Smooth muscle cell of the brain vasculature (primary cell): ENCODE results near the gene TBC1D12.

Experiments
- DNase-seq: peaks from one replicate; pipeline ENCODE4 v3.0.0-alpha.2; 2012; ENCODE audit warnings: low read depth, low spot score

The TBC1D12 gene

DNA sequence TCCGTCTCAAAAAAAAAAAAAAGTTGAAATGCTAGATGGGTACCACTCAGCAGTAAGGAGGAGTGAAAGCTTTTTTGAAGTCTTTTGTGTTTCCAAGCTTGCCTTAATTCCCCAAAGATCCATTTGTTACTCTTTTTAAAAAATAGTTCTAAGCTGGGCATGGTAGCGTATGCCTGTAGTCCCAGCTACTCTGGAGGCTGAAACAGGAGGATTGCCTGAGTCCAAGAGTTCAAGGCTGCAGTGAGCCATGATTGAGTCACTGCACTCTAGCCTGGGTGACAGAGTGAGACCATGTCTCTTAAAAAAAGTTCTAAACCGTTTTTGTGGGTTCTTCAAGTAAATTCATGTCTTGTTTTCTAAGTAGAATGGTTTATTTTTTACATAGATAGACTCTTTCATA lies 5.3 kb downstream of the TBC1D12 start:
- no peak for DNase-seq

DNA sequence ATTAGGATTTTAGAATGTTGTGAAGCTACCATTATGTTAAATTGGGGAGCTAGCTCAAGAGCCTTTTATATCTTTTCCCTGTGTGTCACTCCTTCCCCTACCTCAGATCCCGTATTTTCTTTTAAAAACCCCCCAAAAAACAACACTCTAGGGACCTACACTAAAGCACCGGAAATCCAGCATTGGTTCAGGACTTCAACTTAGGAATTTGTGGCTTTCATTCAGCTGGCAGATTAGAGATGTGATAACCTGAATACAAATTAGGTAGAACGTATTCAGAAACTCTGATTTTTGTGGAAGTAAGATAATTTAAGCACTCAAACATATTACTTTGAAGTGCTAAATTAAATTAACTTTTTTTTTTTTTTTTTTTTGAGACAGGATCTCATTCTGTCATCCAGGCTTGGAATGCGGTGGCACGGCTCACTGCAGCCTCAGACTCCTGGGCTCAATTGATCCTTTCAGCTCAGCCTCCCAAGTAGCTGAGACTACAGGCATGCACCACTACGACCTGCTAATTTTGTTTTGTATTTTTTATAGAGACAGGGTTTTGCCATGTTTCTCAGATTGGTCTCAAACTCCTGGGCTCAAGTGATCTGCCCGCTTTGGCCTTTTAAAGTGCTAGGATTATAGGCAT lies 6.8 kb downstream of the TBC1D12 start:
- DNase-seq: no peak

DNA sequence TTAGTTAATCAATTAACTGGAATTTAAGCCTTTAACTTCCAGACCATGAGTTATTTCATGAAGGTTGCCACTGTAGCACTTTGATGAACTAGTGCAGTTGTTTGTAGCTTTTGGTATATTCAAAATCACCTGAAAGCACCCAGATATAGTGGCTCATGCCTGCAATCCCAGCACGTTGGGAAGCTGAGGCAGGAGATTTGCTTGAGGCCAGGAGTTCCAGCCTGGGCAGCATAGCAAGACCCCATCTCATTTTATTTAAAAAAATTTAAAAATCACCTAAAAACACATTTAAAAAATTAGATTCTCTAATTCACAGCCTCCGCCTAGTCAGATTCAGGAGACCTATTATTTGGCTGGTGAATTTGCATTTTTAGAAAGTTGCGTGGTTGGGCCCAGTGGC lies 9.0 kb downstream of the TBC1D12 start:
- no peak for DNase-seq

DNA sequence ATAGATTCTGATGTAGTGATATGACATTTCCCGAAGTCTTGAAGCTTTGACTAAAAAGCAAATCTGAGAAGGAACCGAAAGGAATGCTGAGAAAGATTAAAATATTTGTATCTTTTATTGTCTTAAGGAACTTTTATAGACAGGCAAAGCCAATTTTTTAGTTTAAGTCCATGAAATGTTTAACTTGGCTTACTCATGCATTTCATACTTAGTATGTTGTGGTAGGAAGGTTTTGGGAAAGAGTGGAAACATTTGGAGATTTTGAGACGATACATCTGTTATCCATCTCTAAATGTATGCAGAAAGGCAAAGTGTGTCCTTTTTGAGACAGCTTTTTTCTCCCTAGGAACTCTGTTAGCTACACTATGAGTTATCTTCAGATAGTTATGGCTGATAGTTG lies 10.1 kb downstream of the TBC1D12 start:
- no peak for DNase-seq

DNA sequence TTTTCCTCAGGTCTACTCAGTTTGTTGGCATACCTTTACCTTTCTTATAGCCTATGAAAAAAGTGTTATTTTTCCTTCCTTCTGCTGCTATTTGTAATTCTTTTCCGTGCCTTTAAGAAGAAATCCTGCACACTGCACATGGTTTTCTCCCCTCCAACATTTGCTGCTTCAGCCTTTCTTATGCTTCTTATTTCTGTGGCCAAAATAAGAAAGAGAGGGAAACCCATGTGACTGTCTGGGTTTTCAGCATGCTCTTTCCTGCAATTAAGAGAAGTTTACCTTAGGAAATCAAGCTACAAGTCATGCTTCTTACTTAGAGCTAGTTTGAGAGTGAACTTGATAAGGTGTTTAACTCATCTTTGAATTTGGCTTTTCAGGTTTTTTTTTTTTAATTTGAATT lies 11.0 kb downstream of the TBC1D12 start:
- no peak for DNase-seq

DNA sequence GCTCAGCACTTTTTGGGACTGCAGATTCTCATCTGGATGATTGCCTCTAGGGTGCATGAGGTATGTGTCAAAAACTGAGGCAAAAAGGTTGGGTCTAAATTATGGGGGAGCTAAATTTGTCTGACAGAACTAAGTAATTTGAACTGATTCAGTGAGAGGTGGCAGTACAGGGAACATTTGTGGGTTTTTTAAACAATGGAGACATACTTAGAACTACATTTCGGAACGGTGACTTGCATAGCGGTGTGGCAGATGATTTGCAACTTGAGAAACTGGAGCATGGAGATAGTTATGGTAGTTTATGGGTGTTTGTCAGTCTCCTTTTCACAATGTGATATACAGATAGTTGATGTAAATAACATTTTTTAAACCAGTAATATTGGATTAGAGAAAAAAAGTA lies 14.6 kb downstream of the TBC1D12 start:
- DNase-seq: no peak

DNA sequence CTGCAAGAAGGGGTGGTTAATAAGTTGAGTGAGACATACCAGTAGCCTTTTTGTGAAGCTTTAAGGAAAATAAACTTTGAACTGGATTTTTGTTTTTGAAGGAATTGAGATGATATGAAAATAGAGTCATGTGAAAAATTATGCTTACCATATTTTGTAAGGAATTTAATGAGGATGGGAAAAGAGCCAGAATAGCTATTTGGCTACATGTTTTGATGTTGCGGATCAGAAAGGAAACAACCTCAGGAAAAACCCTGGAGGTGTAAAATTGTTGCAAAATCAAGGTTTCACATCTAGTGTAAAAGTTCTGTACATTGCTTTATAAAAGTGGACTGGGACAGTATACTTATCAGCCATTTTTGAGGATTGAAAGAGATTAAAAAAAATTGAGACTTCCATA lies 15.0 kb downstream of the TBC1D12 start:
- DNase-seq: no peak

DNA sequence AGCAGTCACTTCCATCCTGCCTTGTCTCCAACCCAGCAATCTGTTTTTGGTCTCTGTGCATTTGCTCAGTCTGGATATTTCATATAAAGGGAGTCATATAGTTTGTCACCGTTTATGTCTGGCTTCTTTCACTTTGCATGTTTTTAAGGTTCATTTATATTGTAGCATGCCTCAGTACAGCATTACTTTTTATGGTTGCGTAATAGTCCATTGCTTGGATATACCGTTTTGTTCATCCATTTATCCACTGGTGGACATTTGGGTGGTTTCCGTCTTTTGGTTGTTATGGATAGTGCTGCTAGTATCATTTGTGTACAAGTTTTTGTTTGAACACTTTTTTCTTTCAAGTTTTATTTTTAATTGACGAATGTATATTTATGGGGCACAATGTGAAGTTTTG lies 18.2 kb downstream of the TBC1D12 start:
- DNase-seq: no peak

DNA sequence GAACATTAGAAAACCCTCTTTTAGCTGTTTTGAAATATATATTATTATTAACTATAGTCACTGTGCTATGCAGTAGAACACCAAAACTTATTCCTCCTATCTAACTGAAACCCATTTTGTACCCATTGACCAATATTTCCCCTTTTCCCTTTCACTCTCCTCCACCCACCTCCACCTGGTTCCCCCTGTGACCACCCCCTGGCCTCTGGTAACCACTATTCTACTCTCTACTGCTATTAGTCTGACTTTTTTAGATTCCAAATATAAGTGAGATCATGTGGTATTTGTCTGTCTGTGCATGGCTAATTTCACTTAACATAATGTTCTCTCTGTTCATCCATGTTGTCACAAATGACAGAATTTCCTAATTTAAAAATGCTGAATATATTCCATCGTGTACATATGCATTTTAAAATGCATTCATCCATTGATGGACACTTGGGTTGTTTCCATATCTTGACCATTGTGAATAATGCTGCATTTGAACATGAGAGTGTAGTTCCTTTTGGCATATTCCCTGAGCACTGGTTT lies 18.7 kb downstream of the TBC1D12 start:
- DNase-seq: no peak

DNA sequence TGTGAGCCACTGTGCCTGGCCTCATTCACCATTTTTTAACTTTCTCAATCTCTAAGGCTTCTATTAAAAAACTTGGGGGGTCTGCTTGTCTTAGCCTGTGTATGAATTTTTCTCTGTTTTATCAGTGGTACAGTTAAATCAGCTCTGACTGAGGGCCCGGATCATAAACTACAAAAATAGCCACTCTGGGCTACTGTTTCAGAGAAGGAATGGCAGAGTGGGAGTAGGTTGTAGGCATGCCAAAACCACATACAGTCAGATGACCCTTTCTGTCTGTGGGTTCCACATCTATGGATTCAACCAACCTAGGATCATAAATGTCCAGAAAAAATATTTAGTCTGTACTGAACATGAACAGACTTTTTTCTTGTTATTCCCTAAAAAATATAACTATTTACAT lies 21.3 kb downstream of the TBC1D12 start:
- no peak for DNase-seq

DNA sequence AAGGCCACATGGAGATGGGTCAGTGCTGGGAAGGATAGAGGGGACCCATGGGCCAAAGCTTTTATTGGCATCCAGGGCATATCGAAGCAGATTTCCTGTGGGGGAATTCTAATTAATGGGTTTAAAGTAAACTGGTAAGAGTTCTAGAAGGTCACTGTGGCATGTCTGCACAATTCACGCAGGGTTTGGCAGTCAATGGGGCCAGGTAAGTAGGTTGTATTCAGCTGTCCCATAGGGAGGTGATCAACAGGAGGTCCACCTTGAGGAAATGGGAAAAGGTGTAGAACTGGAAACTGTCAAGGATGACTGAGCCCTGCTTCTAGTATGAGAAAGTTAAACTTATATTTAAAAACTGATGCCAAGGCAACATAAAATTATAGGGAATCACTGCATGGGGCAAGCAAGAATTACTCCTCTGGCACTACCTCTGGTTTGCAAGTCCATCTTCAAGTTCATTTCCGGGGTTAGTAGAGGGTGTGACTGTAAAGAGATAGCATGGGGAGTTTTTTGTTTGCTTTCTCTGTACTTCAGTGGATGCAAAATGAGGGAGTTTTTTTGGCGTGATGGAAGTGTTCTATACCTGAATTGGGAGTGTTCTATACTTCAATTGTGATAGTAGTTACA lies 22.5 kb downstream of the TBC1D12 start:
- no peak for DNase-seq

DNA sequence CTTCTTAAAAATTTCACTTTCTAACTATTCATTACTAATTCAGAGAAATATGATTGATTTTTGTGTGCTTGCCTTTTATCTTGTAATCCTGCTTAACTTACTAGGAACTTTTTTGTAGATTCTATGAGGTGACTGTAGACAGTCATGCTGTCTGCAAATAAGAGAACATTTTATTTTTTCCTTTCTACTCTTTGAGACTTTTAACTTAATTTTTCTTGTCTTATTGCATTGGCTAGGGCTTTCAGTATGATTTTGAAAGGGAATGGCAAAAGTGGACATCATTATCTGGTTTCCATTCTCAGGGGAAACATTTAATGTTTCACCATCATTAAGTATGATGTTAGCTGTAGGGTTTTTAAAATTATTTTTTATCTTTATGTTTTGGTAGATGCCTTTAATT lies 23.6 kb downstream of the TBC1D12 start:
- no peak for DNase-seq

DNA sequence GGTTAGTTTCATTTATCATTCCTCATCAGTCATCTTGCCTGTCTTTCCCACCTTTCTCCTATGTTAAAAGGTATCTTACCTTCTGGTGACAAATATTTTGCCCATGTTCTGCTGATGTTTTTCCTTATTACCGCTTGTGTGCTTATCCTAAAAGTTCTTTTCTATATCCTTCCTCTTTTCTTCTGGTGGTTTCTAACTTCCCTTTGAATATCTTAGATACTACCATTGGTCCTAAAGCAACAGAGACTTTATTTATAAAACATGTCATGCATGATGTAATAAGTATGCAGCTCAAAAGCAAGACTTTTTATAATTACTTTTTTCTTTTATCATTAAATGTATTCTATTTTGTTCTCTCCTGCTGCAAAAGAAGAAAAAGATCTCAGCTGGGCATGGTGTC lies 24.8 kb downstream of the TBC1D12 start:
- no peak for DNase-seq

DNA sequence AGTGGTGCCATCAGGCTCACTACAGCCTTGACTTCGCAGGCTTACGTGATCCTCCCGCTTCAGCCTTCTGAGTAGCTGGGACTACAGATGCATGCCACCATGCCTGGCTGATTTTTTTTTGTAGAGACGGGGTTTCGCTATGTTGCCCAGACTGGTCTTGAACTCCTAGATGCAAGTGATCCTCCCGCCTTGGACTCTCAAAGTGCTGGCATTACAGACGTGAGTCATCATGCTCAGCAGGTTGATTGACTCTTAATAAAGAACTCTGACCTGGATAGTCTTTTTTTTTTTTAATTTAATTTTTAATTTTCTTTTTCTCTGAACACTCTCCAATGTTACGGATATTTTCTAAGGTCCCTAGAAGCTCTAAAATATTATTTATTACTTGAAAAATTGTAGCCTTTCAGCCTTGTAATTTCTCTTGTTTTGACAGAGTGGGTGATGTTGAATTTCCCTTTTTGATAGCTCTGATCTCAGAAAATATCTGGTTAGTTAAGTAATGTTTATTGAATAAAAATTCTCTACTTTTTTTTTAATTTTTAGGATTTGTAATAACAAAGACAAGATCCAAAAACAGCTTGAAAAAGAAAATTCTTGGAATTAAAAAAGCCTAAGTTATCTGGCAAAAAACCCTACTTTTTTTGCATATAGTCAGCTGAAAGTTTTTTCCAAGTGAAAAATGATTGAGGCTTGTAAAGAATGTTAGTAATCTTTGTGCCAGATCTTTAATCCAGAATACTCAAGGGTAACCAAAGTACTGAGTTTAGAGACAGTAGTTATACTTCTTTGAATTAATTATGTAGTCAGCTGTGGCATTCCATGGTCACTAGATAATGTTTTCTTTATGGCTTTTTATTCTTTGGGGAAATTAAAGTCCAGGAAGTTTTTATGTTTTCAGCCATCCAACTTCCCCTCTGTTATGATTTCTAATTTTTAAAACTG lies 26.7 kb downstream of the TBC1D12 start:
- no peak for DNase-seq

DNA sequence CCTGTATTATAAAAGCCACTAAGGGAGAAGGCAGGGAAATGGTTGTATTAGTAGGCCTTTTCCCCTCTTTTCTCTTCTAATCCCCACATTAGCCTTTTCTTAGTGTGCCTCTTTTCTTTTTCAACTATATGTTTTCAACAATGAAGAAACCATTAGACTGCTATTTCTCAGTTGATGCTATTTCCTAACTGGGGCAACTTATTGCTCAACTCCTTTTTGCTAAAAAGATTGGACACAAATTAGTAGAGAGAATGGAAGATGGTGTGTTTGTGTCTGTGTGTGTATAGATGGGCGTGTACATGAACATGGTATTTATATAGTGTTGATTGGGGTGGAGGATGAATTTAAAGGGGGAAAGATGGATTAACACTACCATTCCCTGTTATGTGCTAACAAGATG lies 28.4 kb downstream of the TBC1D12 start:
- no peak for DNase-seq

DNA sequence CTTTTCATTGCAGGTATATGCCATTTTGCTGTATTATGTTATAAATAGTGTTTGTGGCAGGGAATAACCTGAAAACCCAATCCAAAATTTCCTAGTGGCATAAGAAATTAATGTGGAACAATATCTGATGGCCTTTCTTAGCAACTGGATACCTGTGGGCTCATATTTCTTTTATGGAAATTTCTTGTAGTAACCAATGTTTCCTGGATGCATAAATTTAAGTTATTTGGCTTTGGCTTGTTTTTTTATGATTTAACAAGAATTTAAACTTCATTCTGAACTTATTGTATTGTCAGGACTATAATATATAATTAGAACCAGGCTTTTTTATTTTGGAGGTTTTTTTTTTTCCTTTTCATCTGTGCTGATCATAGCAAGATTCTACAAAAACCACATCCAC lies 30.1 kb downstream of the TBC1D12 start:
- no peak for DNase-seq

DNA sequence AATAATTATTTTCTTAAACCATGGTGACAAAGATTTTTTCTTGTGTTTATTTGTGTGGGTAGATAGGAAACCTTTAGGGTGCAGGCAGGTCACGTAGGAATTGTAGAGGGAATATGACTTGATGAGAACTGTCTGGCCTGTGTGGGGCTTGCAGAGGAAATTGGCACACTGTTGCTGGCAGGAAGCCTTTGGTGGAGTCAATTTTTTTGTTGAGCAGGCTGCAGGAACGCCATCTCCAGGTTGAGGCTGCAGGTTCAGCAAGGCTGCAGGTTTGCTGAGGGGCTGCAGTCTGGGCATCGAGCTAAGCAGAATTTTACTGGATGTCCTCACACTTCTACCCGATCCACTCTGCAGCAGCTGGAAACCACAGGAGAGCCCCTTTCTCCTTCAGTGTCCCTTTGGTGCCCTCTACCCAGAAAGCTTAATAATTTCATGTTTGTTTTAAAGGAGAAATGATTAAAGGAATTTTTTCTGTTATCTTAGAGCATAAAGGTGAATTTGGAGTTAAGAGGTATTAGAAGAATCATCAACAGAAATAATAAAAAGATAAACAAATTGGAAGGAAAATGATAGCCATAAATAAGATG lies 37.0 kb downstream of the TBC1D12 start:
- no peak for DNase-seq

DNA sequence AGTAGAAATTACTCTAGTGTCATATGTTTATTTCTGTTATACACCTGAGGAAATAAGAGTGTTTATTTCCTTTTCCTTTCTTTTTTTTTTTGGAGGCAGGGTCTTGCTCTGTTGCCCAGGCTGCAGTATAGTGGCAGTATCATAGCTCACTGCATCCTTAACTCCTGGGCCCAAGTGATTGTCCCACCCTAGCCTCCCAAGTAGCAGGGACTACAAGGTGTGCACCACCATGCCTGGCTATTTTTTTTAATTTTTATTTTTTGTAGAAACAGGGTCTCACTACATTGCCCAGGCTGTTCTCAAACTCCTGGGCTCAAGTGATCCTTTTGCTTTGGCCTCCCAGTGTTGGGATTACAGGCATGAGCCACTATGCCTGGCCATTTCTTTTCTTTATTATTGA lies 37.8 kb downstream of the TBC1D12 start:
- no peak for DNase-seq

DNA sequence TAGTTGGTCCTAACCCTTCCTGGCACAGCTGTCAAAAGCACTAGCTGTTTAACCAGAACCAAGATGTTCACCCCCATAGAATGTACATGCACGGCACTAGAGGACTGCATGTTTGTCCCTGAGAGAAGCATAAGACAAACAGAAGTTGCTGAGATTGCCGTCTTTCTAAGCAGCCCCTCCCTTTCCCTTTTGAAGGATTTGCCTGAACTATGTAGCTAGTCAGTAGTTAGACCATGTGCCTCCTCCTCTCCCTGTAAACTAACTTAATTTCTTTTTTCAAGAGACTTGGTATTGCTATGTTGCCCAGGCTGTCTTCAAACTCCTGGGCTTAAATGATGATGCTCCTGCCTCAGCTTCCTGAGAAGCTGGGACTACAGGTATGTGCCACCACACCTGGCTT lies 40.7 kb downstream of the TBC1D12 start:
- DNase-seq: no peak

DNA sequence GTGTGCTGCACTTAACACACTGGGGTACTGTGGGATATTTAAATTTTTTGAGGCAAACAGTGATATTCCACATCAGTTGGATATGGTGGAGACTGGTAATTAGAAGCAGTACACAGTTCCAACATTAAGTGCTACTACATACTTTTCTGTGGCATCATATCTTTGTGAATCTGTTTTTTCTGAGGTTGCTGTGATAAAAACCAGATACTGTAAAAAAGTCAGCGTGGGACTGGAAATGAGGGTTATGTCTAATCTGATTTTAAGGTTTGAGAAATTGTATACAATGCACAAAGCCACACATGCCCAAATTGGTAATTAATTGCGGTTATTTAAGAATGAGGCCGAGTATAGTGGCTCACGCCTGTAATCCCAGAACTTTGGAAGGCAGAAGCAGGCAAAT lies 41.2 kb downstream of the TBC1D12 start:
- no peak for DNase-seq

DNA sequence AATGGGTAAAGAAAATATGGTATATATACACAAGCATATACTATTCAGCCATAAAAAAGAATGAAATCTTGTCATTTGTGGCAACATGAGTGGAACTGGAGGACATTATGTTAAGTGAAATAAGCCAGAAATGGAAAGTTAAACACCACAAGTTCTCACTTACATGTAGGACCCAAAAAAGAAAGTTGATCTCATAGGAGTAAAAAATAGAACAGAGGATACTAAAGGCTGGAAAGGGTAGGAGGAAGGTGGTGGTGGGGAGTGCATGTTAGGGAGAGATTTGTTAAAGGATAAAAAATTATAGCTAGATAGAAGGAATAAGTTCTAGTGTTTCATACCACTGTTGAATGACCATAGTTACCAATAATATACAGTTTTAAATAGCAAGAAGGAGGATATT lies 48.4 kb downstream of the TBC1D12 start:
- no peak for DNase-seq

DNA sequence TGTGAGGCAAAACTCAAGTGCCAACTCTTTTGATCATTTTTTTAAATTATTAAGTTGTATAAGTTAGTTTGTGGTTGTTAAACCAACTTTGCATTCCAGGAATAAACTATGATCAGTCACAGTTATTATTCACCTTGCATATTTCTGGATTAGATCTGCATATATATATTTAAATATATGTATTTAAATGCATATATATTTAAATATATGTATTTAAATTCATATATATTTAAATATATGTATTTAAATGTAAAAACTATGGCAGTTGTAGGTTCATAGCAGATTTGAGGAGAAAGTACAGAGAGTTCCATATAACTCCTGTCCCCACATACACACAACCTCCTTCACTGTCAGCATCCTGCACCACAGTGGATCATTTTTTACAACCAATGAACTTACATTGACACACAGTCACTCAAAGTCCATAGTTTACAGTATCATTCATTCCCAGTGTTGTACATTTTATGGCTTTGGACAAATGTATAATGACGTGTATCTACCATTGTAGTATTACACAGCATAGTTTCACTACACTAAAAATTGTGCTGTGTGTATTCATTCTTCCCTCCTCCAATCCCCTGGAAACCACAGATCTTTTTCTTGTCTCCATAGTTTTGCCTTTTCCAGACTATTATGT lies 49.7 kb downstream of the TBC1D12 start:
- no peak for DNase-seq
